Fibroblast of skin of left quadriceps (primary cell): Measurements from ENCODE around the gene EMILIN2.

Experiments
- DNase-seq, 2 experiments: peaks; one replicate each; pipeline ENCODE4 v3.0.0-alpha.2; 2013; ENCODE audit warnings: low read depth in 2 of 2

The EMILIN2 gene

GRCh38 chr18:2900684-2901422 is 54.0 kb downstream of the EMILIN2 start:
- no peak for DNase-seq

DNA sequence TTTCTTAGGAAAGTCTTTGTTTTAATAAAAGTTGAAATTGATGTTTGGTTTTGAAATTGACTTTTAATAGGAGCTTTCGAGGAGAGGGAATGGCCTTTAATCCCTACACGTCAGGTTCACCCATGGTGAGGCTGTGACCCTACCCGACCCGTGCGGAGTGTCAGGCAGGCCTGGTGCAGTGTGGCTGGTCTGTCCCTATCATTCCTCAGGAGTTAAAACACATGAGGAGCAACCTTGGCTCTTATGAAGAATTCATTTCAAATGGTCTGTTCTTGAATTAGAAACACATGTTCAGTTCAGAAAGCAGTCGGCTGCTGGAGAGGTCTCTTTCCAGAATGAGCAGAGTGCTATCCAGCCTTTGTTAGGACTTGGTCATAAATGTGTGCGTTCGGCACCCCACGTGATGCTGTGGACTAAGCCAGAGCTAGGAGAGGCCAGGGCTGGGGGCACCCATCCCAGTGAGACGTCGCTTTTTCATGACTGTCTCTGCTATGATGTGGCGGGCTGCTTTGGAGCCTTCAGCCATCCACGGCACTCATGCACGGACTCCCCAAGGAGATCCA is 54.7 kb downstream of the EMILIN2 start:
- DNase-seq: peak; percentile 68 to 72

GRCh38 chr18:2902327-2902726 is 55.5 kb downstream of the EMILIN2 start:
- DNase-seq: no peak

DNA sequence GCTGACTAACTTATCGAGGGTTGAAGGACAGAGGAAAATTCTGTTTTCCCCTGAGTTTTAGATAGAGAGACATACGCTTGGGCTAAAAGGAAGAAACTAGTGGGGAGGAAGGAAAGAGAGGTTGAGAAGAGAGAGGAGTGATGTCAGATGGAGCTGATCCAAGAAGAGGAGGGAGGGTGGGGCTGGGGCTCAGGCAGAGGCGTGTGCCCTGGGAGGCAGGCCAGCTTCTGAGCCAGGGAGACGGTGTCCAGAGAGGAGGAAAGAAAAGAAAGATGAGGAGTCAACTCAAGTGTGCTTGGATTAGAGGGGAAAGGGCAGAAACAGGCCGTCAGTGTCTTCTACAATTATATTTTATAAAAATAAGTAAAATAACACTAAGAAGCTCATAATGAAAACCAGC is 56.2 kb downstream of the EMILIN2 start:
- DNase-seq: peak; percentile 54 to 60

DNA sequence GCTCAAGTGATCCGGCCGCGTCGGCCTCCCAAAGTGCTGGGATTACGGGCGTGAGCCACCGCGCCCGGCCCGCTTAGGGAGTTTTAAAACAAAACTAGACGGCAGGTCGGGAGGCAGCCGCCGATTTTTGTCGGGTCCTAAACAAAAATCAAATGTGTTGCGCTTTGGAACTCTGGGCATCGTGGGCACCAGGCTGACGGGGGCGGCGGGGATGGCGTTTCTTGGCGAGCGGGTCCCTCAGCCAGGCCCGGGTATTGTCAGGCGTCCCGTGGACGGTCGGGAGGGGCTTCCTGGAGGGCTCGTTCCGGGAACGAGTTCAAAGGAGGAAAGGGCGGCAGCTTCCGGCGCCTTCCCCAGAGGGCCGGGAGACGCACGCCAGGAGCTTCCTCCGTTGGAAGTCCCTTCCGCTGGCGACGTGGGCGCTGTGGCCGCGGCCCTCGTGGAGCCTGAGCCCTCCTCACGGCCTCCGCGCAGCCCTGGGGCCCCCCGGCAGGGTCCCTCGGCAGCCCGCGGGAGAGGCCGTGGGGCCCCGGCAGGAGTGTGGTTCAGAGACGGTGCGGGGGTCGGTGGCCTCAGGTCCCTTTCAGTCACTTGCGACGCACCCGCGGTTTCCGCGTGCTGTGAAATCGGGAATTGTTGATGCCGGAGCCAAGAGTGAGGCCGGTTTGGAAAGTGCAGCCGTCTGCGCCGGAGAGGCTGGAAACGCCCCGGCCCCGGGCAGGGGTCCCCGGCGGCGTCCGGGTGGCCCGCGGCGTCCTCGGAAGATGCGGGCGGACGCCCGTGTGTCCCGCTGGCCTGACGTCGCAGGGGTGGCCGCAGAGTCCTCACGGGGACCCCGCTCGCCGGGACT is 59.3 kb downstream of the EMILIN2 start:
- DNase-seq: no peak

DNA sequence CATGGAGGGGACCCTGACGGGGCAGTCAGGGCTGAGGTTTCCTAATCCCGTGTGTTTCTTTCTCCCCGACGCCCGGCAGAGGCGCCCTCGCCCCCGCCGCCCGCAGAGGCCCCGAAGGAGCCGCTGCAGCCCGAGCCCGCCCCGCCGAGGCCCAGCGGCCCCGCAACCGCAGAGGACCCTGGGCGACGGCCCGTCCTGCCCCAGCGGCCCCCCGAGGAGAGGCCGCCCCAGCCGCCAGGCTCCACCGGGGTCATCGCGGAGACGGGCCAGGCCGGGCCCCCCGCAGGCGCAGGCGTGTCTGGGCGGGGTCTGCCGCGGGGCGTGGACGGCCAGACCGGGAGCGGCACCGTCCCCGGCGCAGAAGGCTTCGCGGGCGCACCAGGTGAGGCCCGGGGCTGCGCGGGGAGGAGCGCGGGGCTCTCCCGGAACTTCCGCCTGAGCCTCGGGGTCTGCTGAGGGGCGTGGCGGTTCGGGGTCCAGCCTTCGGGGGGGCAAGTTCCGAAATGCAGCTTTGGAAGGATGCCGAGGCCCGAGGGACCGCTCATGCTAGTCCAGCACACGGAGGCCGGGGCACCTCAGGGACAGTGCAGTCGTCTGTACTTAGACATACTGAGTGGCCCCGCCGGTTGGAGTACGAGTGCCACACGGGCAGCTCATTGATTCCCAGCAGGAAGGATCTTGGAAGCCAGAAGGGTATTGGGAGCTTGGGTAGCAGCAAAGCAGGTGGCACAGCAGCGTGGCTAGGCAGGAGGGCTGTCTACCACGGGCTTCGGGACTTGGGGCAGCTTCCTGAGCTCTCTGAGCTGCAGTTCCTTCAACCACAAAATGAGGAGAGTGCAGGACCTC is 60.1 kb downstream of the EMILIN2 start:
- DNase-seq: no peak

DNA sequence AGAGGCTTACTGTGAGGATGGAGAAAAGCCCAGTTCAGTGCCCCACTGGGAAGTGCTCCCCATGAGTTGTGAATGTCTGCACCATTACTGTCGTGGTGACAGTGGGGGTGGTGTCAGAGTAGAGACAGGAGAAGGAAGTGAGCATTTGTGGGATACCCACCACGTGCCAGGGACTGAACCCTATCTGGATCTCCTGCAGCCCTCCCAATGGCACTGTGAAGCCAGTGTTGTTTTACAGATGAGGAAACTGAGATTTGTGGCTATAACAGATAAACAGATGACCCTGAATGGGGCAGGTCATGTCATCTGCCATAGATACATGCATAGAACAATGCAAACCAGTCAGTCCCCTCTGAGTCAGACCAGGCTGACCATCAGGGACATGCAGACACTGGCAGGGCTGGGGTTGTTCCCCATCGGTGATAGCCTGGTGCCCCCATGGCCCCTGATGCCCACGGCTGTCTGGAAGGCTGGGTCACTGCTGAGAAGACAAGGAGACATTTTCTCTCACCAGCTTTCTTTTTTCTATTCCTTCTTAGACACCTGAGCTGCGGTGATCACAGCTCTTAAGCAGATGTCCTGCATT is 60.8 kb downstream of the EMILIN2 start:
- no peak for DNase-seq

GRCh38 chr18:2908166-2908945 is 61.5 kb downstream of the EMILIN2 start:
- DNase-seq: no peak

- DNase-seq: no peak
Measured at GRCh38 chr18:2908946-2909335, 62.1 kb downstream of the EMILIN2 start.

DNA sequence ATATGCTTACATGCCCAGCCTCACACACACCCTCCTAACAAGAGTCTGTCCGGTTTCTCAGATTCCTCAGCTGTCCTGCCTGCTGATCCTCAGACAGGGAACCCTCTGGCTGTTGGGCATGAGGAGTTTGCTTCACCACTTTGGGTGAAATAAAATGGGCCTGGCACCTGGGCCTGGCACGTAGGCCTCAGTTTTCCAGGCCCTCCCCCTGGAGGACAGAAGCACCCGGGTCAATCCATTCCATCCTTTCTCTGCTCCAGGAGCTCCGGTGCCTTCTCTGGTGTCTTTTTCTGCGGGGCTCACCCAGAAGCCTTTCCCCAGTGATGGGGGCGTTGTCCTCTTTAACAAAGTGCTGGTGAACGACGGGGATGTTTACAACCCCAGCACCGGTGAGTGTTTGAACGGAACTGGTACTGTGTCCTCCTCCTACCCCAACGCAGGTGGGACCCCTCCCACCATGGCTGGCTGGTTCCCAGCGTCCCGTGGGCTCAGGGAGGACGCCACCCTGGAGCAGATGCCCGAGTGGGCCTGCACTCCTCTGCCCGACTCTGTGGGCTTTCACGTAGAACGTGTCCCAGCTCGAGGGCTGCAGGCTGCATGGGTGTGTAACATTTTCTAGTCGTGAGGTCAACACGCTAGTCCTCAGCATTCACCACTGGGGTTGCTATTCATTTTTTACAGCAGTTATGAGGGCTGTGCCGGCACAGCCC is 62.8 kb downstream of the EMILIN2 start:
- DNase-seq: no peak

- no peak for DNase-seq
Measured at GRCh38 chr18:2910261-2910660, 63.5 kb downstream of the EMILIN2 start.

- DNase-seq: no peak
Measured at GRCh38 chr18:2910751-2911425, 64.1 kb downstream of the EMILIN2 start.

DNA sequence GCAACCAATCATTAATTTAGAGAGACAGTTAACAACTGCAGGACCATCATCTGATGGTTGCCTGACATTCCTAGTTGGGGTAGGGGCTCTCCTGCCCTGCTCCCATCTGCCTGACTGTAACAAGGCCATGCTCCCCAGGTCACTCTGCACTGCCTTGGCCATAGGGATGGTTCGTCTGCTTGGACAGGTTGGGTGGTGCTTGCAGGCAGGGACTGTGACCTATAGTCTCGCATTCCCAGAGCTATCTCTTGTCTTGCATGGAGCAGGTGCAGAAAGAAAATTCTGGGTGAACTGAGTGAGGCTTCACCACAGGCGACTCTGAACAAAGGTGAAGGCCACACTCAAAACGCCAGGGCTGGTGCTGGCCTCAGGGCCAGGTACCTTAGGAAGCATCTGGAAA is 64.7 kb downstream of the EMILIN2 start:
- no peak for DNase-seq

DNA sequence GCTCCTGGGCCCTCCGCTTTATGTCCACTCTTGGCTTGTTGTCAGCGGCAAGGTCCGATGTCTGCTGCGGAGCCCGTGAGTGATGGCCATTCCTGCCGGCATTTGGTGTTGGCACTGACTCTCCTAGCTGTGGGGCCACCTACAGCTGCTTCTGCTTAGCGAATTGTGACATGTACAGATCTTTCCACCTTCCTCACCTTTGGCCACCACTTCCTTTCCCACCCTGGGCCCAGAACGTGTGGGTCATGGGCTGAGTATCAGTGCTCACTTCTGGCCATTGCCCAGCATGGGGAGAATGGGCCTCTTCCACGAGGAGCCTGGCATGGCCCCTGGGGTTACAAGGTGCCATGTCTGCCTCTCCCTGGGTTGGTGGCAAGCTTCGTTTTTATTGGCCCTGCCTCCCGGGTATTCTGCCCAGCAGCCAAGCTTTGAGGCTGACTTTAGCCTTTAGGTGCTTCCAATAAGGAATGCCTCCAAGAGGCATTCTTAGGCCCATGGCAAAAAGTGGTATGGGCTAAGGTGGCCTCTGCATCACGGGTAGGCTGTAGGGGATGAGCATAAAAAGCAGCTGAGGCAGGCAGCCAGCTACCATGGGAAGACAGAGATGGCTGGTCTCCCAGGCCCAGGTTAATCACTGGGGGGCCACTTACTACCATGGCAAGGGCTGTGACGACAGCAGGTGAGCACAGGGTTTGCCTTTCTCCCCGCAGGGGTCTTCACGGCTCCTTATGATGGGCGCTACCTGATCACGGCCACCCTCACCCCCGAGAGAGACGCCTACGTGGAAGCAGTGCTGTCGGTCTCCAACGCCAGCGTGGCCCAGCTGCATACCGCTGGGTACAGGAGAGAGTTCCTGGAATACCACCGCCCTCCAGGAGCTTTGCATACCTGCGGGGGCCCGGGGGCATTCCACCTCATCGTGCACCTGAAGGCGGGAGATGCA is 65.8 kb downstream of the EMILIN2 start:
- DNase-seq: no peak

GRCh38 chr18:2913398-2914005 is 66.7 kb downstream of the EMILIN2 start:
- no peak for DNase-seq

DNA sequence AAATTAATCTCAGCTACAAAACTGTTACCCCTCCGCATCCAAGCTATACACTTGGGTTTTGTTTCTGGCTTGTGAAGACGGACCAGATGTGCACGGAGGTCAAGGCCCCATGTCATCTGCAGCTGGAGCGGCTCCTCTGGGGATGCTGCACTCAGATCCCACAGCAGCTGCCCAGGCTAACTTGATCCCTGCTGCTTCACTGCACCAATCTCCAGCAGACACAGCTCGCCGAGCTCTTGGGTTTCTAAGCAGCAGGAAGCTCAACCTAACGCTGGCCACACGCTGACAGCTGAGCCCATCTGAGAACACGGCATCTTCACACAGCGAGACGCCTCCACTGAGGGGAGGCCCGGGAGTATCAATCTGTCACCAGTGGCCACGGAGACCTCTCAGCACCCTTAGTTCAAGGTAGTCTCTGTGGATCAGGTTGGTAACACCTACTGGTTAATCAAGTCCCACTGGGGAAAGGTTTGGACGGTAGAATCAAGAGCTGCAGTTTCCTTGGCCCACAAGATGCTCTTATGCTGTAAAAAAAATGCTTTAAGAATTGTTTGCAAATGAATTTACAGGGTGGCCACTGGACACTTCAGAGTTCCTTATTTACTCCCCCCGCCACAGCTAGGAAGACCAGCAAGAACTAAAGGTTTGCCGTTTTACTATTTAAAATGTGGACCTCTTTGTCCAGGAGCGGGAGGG is 67.5 kb downstream of the EMILIN2 start:
- no peak for DNase-seq

- no peak for DNase-seq
Measured at GRCh38 chr18:2914881-2915240, 68.1 kb downstream of the EMILIN2 start.
